Measurements from ENCODE around the gene SCYGR6. TPM values are rescaled to one million over a fixed set of nuclear protein-coding genes. Genes with fewer than 3 reads are reported as not detected.
"Not testable (repeated sequence)": the region's sequence is repeated elsewhere in the genome, so short reads cannot be mapped to it uniquely, and the experiment has no call there.

Gene SCYGR6, protein sequence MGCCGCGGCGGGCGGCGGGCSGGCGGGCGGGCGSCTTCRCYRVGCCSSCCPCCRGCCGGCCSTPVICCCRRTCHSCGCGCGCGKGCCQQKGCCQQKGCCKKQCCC
- total RNA-seq, result not detected

- Mint-ChIP-seq H3K27ac (no peak within 1 kb of the TSS), H3K4me3 (no peak within 1 kb of the TSS), H3K9me3 (no peaks in the 10 kb centered on the region), H3K36me3 (no peaks in the 10 kb centered on the region), H3K4me1 (no peaks in the 10 kb centered on the region), H3K27me3 (peaks cover 27% of the 10 kb centered on the region)
- DNase-seq, result no peak
Measured at GRCh38 chr2:227724394-227725039, at the start of gene SCYGR6. SCYGR6 (minus strand) TSS chr2:227724757; CDS start chr2:227724757, 0 bp downstream.

DNA sequence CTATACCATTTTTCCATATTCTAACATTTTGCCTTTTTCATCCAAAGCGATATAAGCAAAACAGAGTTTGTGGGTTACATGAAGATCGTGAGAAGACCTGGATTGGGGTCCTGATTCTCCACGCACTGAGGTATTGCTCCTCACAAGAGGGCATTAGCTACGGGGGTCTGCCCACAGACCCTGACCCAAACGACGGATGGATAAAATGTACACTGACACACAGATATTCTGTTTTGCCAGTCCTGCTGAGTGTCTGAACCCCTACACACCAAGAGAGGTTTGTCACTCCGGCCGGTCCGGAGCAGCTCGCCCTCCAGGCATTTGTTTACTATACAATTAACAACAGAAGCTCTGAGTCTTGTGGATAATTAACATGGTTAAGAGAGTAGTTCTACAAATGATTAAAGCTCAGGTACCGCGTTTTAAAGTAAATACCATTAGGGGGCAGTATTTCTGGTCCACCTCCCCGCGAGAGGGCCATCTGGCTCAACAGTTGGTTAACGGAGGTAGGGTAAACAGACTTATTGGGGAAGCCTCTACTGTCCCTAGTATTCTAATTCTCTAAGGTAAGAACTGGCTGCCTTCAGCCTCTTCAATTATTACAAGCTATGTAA is 49.6 kb upstream of the SCYGR6 start:
- no peak overlapping the region for H3K4me3 Mint-ChIP-seq
- peaks cover 23% of the 10 kb centered on the region for H3K4me1 Mint-ChIP-seq
- peaks cover 5% of the 10 kb centered on the region for H3K27me3 Mint-ChIP-seq
- peak overlapping the region; percentile 86 for H3K27ac Mint-ChIP-seq
- no peaks in the 10 kb centered on the region for H3K36me3 Mint-ChIP-seq
- no peaks in the 10 kb centered on the region for H3K9me3 Mint-ChIP-seq
- peak; percentile 14 for DNase-seq

- DNase-seq, result no peak
- H3K4me3 Mint-ChIP-seq, result no peak overlapping the region
- H3K27ac Mint-ChIP-seq, result no peak overlapping the region
- no peaks in the 10 kb centered on the region for H3K9me3 Mint-ChIP-seq
- no peaks in the 10 kb centered on the region for H3K27me3 Mint-ChIP-seq
- H3K4me1 Mint-ChIP-seq, result peaks cover 23% of the 10 kb centered on the region
- H3K36me3 Mint-ChIP-seq, result no peaks in the 10 kb centered on the region
Measured at GRCh38 chr2:227772932-227773331, 48.4 kb upstream of the SCYGR6 start.

DNA sequence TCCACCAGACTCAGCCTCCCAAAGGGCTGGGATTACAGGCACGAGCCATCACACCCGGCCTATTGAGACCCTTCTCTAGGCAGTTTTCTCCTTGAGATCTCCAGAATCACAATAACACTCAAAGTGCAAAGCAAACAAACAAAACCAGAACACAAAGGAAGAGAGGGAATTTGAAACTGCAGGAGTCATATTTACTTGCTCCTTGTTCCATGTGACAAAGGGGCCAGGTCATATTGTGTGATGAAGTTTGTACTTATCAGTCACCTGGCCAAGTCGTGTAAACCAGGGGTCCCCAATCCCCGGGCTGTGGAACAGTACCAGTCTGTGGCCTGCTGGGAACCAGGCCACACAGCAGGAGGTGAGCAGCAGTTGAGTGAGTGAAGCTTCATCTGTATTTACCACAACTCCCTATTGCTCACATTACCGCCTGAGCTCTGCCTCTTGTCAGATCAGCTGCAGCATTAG is 47.7 kb upstream of the SCYGR6 start:
- Mint-ChIP-seq H3K4me3 (no peak overlapping the region), H3K4me1 (peaks cover 23% of the 10 kb centered on the region), H3K27ac (no peak overlapping the region), H3K36me3 (no peaks in the 10 kb centered on the region), H3K9me3 (no peaks in the 10 kb centered on the region), H3K27me3 (no peaks in the 10 kb centered on the region)
- DNase-seq, result no peak

DNA sequence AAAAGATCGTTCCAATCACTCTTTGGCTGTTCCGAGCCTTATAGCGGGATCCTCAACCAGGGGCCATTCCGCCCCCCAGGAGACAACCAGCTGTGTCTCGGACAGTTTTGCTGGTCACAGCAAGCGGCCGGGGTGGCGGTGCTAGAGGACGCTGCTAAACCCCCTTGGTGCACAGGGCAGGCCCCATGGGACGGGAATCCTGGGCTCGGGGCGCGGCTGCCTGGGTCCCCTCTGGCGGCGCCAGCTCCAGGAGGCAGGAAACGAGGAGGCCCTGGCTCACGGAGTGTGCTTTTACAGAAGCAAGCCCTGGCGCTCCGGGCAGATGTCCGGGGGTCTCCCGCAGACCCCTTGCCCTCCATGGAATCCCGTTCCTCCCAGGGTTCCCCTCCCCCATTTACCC is 43.3 kb upstream of the SCYGR6 start:
- Mint-ChIP-seq H3K27ac (no peak overlapping the region), H3K4me3 (no peak overlapping the region), H3K9me3 (no peaks in the 10 kb centered on the region), H3K36me3 (no peaks in the 10 kb centered on the region), H3K27me3 (peaks cover 3% of the 10 kb centered on the region), H3K4me1 (peaks cover 1% of the 10 kb centered on the region)
- DNase-seq, result no peak

GRCh38 chr2:227766373-227766883 is 41.9 kb upstream of the SCYGR6 start:
- Mint-ChIP-seq H3K9me3 (no peaks in the 10 kb centered on the region), H3K4me1 (peaks cover 1% of the 10 kb centered on the region), H3K4me3 (no peak overlapping the region), H3K27me3 (peaks cover 3% of the 10 kb centered on the region), H3K36me3 (no peaks in the 10 kb centered on the region), H3K27ac (no peak overlapping the region)
- DNase-seq, result peak; percentile 51

DNA sequence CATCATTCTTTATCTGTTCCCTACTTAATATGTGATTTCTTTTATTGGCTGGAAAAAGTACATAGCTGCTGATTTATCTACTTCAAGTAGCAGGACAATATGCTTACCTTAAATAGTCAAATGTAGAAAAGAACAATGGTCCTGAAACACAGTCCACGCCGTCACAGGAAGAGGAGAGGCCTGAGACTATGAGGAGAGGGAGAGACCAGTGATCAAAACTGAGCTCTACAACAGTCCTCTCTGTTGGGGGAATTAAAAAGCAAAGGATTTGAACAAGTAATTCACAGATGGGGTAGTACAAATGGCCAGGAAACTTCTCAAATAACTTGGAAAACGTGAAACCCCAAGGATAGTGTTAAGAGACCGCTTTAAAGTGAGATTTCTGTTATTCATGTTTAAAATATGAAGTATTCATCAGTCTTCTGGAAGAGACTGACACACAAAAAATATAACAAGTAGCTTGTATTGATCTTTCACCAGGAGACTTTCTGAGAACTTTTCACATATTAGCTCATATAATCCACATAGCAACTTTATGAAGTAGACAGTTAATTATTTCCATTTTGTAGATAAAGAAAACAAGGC is 41.3 kb upstream of the SCYGR6 start:
- no peak for DNase-seq
- Mint-ChIP-seq H3K36me3 (no peaks in the 10 kb centered on the region), H3K27ac (no peak overlapping the region), H3K9me3 (no peaks in the 10 kb centered on the region), H3K27me3 (peaks cover 3% of the 10 kb centered on the region), H3K4me3 (no peak overlapping the region), H3K4me1 (peaks cover 1% of the 10 kb centered on the region)

- H3K36me3 Mint-ChIP-seq, result no peaks in the 10 kb centered on the region
- peaks cover 3% of the 10 kb centered on the region for H3K27me3 Mint-ChIP-seq
- no peaks in the 10 kb centered on the region for H3K9me3 Mint-ChIP-seq
- H3K4me3 Mint-ChIP-seq, result no peak overlapping the region
- H3K4me1 Mint-ChIP-seq, result peaks cover 1% of the 10 kb centered on the region
- no peak for DNase-seq
- no peak overlapping the region for H3K27ac Mint-ChIP-seq
Measured at GRCh38 chr2:227761740-227762476, 37.4 kb upstream of the SCYGR6 start.

DNA sequence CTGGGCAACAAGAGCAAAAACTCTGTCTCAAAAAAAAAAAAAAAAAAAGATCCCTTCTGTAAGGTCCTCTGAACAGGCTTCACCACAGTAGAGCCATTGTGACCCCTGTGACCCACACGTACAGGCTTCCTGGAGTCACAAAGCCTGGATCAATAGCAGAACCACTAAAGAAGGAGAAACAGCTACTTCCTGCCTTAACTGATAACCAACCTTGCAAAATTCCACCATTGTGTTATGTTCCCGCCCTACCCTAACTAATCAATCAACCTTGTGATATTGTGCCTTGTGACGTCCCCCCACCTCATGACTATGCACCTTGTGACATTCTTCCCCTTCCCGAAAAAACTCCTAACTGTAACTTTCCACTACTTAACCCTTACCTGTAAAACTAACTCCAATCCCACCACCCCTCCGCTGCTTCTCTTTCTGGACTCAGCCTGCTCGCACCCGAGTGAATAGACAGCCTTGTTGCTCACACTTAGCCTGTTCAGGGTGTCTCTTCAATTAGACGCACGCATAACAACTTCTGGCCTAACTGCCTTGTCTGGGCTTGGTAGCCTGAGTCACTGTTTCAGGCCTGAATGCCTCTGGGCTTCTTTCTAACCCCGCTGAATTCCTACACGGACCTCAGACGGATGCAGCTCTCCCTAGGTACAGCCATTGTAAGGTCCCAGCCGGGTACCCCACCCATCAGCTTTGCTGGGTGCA is 35.0 kb upstream of the SCYGR6 start:
- H3K9me3 Mint-ChIP-seq, result no peaks in the 10 kb centered on the region
- H3K4me1 Mint-ChIP-seq, result no peaks in the 10 kb centered on the region
- H3K27me3 Mint-ChIP-seq, result peaks cover 7% of the 10 kb centered on the region
- no peak overlapping the region for H3K27ac Mint-ChIP-seq
- no peak for DNase-seq
- no peaks in the 10 kb centered on the region for H3K36me3 Mint-ChIP-seq
- no peak overlapping the region for H3K4me3 Mint-ChIP-seq

GRCh38 chr2:227756261-227756660 is 31.7 kb upstream of the SCYGR6 start:
- H3K36me3 Mint-ChIP-seq, H3K4me1 Mint-ChIP-seq, H3K27ac Mint-ChIP-seq, H3K9me3 Mint-ChIP-seq, H3K4me3 Mint-ChIP-seq, DNase-seq: not testable (repeated sequence)
- peaks cover 10% of the 10 kb centered on the region for H3K27me3 Mint-ChIP-seq

DNA sequence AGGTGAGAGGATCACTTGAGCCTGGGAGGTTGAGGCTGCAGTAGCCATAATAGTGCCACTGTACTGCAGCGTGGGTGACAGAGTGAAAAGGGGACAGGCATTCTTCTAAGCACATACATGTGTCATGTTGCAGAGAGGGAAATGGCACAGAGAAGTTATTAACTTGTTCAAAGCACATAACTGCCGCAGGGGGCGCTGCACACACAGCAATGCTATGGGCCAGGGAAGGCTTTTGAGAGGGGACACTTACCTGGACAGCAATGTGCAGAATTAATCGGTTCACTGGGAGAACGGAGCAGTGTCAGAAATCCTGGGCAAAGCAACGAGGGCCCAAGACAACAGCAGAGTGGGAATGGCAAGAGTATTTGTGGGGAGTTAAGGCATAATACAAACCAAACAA is 23.5 kb upstream of the SCYGR6 start:
- Mint-ChIP-seq H3K4me1 (no peaks in the 10 kb centered on the region), H3K4me3 (no peak overlapping the region), H3K27ac (no peak overlapping the region), H3K36me3 (no peaks in the 10 kb centered on the region), H3K9me3 (no peaks in the 10 kb centered on the region), H3K27me3 (peaks cover 10% of the 10 kb centered on the region)
- no peak for DNase-seq

DNA sequence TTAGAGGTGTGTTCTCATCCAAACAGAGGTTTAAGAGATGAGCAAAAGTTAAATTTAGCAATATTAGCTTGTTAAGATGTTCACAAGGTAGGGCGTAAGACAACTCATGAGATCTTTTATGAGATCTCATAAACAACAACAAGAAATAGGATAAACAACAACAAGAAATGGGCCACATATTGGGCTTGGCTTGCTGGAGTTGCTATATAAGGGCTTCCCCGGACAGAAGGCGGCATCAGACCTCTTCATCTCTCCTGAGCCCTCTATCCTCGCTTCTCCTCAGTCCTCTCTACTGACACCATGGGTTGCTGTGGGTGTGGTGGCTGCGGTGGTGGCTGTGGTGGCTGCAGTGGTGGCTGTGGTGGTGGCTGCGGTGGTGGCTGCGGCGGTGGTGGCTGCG is 21.0 kb upstream of the SCYGR6 start, which contains the start of gene SCYGR8:
SCYGR8 (plus strand) TSS at position 301 of the 400 bp plus-strand sequence; CDS start at position 301, 0 bp downstream.
- Mint-ChIP-seq H3K4me1 (no peaks in the 10 kb centered on the region), H3K9me3 (no peaks in the 10 kb centered on the region), H3K27ac (no peak within 1 kb of the TSS), H3K4me3 (no peak within 1 kb of the TSS), H3K36me3 (no peaks in the 10 kb centered on the region), H3K27me3 (peaks cover 5% of the 10 kb centered on the region)
- DNase-seq, result no peak

- H3K4me1 Mint-ChIP-seq, H3K9me3 Mint-ChIP-seq, H3K27me3 Mint-ChIP-seq, H3K4me3 Mint-ChIP-seq, H3K27ac Mint-ChIP-seq, H3K36me3 Mint-ChIP-seq, DNase-seq: not testable (repeated sequence)
Measured at GRCh38 chr2:227740705-227741104, 16.1 kb upstream of the SCYGR6 start.

GRCh38 chr2:227739351-227739750 is 14.8 kb upstream of the SCYGR6 start:
- no peak overlapping the region for H3K27ac Mint-ChIP-seq
- no peak overlapping the region for H3K4me3 Mint-ChIP-seq
- no peaks in the 10 kb centered on the region for H3K36me3 Mint-ChIP-seq
- H3K9me3 Mint-ChIP-seq, result no peaks in the 10 kb centered on the region
- no peaks in the 10 kb centered on the region for H3K4me1 Mint-ChIP-seq
- peaks cover 7% of the 10 kb centered on the region for H3K27me3 Mint-ChIP-seq
- no peak for DNase-seq

All from activated naive CD8-positive, alpha-beta T cell treated with anti-CD3 and anti-CD28 coated beads for 36 hours (primary cell).